Thymus (tissue), 11 donors: ENCODE results near the gene SPHK1. TPM values are rescaled to one million over a fixed set of nuclear protein-coding genes. Genes with fewer than 3 reads are reported as not detected.

Source experiments
- DNase-seq, 9 donors: peaks; one replicate each; pipeline ENCODE4 v3.0.0-alpha.2; 2013; ENCODE audit warnings: low spot score in 9 of 9, low read depth in 6 of 9, missing footprints in 1 of 9
- H3K27ac ChIP-seq, 2 donors: one replicate each; pipeline ENCODE4 v1.5.1; 2013; ENCODE audit warnings: control low read depth in 1 of 2, low read depth in 1 of 2, low read length in 1 of 2, mild to moderate bottlenecking in 1 of 2, moderate library complexity in 1 of 2
- H3K27me3 ChIP-seq, 2 donors: one replicate each; pipeline ENCODE4 v1.5.1; 2013; ENCODE audit warnings: low read length in 1 of 2; ENCODE audit not compliant: control insufficient read depth in 2 of 2, insufficient read depth in 1 of 2
- H3K36me3 ChIP-seq, 2 donors: one replicate each; pipeline ENCODE4 v1.5.1; 2013; ENCODE audit warnings: low read length in 1 of 2, mild to moderate bottlenecking in 1 of 2, moderate library complexity in 1 of 2; ENCODE audit not compliant: control insufficient read depth in 2 of 2, insufficient read depth in 2 of 2
- H3K4me1 ChIP-seq, 2 donors: one replicate each; pipeline ENCODE4 v1.5.1; 2013; ENCODE audit warnings: low read length in 2 of 2; ENCODE audit not compliant: control insufficient read depth in 2 of 2, insufficient read depth in 2 of 2
- H3K4me3 ChIP-seq, 2 donors: one replicate each; pipeline ENCODE4 v1.5.1; 2013; ENCODE audit warnings: low read length in 2 of 2, control low read depth in 1 of 2, mild to moderate bottlenecking in 1 of 2
- H3K9me3 ChIP-seq, 2 donors: one replicate each; pipeline ENCODE4 v1.5.1; 2013; ENCODE audit warnings: low read length in 1 of 2, mild to moderate bottlenecking in 1 of 2; ENCODE audit not compliant: control insufficient read depth in 2 of 2, insufficient read depth in 1 of 2
- WGBS: extraction: QIAGEN DNeasy Blood & Tissue Kit; methylation state at CpG from one replicate; pipeline ENCODE4 v1.1.7; 2013; 5-methylcytosine and 5-hydroxymethylcytosine counted together
- polyA plus RNA-seq: library from polyadenylated mRNA; stranded (reverse); fragments of 200-250 nt; gene quantifications from one replicate; pipeline ENCODE4 v1.2.3, GENCODE V29; 2013
- total RNA-seq: library from RNA; stranded (reverse); fragments of 120-200 nt; gene quantifications from one replicate; pipeline ENCODE4 v1.2.4, GENCODE V29; 2013
- donor health status: healthy.

The SPHK1 gene
- total and polyA plus RNA-seq, 2 donors, result 5.9 to 35.2 TPM

- no peaks in the 10 kb centered on the region for H3K27me3 ChIP-seq
- no peaks in the 10 kb centered on the region for H3K36me3 ChIP-seq
- DNase-seq, result no peak
- peaks cover 0 to 7% of the 10 kb centered on the region in 2 donors for H3K4me1 ChIP-seq
- 93% methylated on average over 7 of the region's 7 CpGs for WGBS
- H3K4me3 ChIP-seq, result no peak overlapping the region
- no peak overlapping the region for H3K27ac ChIP-seq
- H3K9me3 ChIP-seq, result no peaks in the 10 kb centered on the region
Observed at GRCh38 chr17:76369804-76370203, 14.6 kb upstream of the SPHK1 start.

GRCh38 chr17:76370261-76370993 lies 14.0 kb upstream of the SPHK1 start:
- peaks cover 0 to 7% of the 10 kb centered on the region in 2 donors for H3K4me1 ChIP-seq
- no peak for DNase-seq
- H3K9me3 ChIP-seq, result no peaks in the 10 kb centered on the region
- H3K27me3 ChIP-seq, result no peaks in the 10 kb centered on the region
- H3K4me3 ChIP-seq, result no peak overlapping the region
- WGBS, result 88% methylated on average over 11 of the region's 11 CpGs
- H3K36me3 ChIP-seq, result no peaks in the 10 kb centered on the region
- H3K27ac ChIP-seq, result no peak overlapping the region

DNA sequence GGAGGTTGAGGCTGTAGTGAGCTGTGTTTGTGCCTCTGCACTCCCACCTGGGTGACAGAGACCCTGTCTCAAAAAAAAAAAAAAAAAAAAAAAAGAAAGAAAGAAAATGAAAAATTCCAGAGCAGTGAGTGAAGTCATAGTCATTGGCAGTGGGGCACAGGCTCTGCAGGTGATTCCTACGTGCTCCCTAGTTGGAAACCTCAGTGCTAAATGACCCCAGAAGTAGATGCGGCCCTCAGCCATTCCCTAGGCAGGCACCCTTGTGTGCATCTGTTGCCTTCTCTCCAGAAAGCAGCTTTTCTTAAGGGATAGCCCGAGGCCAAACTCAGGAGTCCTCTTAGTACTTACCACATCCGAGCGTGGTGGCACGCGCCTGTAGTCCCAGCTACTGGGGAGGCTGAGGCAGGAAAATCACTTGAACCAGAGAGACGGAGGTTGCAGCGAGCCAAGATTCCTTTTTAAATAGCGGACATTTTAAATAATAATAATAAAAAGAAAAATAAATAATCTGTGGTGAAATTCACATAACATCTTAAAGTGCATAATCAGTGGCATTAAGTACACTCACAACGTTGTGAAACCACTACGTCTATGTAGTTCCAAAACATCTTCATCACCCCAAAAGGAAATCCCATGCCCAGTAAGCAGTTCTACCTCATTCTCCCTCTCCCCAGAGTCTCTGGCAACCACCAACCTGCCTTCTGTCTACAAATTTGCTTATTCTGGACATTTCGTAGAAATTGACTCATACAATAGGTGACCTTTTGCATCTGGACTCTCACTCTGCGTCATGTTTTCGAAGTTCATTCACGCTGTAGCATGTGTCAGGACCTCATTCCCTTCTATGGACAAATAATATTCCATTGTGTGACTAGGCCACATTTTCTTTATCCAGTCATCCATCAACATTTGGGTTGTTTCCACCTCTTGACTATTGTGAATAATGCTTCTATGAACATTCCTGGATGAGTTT lies 12.5 kb upstream of the SPHK1 start:
- no peak for DNase-seq
- Histone ChIP-seq H3K4me3 (no peak overlapping the region), H3K27ac (no peak overlapping the region), H3K27me3 (no peaks in the 10 kb centered on the region), H3K9me3 (no peaks in the 10 kb centered on the region), H3K4me1 (peaks cover 0 to 13% of the 10 kb centered on the region in 2 donors), H3K36me3 (no peaks in the 10 kb centered on the region)
- WGBS, result 97% methylated on average over 16 of the region's 16 CpGs

- no peak overlapping the region for H3K4me3 ChIP-seq
- H3K4me1 ChIP-seq, result peaks cover 0 to 11% of the 10 kb centered on the region in 2 donors
- H3K36me3 ChIP-seq, result no peaks in the 10 kb centered on the region
- H3K27me3 ChIP-seq, result peaks cover 2 to 13% of the 10 kb centered on the region in 2 donors
- no peak for DNase-seq
- H3K27ac ChIP-seq, result no peak overlapping the region
- no peaks in the 10 kb centered on the region for H3K9me3 ChIP-seq
- WGBS, result 80% methylated on average over 8 of the region's 8 CpGs
Observed at GRCh38 chr17:76376318-76377133, 7.9 kb upstream of the SPHK1 start.

- H3K4me3 ChIP-seq, result no peak overlapping the region
- peaks cover 20 to 35% of the 10 kb centered on the region in 2 donors for H3K27me3 ChIP-seq
- peaks cover 0 to 8% of the 10 kb centered on the region in 2 donors for H3K9me3 ChIP-seq
- 45% methylated on average over 5 of the region's 5 CpGs for WGBS
- no peak for DNase-seq
- H3K4me1 ChIP-seq, result peaks cover 7 to 26% of the 10 kb centered on the region in 2 donors
- H3K27ac ChIP-seq, result no peak overlapping the region
- no peaks in the 10 kb centered on the region for H3K36me3 ChIP-seq
Observed at GRCh38 chr17:76378548-76379274, 5.7 kb upstream of the SPHK1 start.

- DNase-seq, result no peak
- Histone ChIP-seq H3K36me3 (no peaks in the 10 kb centered on the region), H3K9me3 (peaks cover 0 to 10% of the 10 kb centered on the region in 2 donors), H3K4me1 (peaks cover 9 to 29% of the 10 kb centered on the region in 2 donors), H3K4me3 (no peak overlapping the region), H3K27me3 (peaks cover 25 to 38% of the 10 kb centered on the region in 2 donors), H3K27ac (no peak overlapping the region)
- 96% methylated on average over 11 of the region's 11 CpGs for WGBS
Observed at GRCh38 chr17:76379275-76379641, 5.2 kb upstream of the SPHK1 start.

GRCh38 chr17:76379646-76380376 lies 4.6 kb upstream of the SPHK1 start:
- no peak overlapping the region for H3K27ac ChIP-seq
- H3K36me3 ChIP-seq, result no peaks in the 10 kb centered on the region
- peaks cover 0 to 10% of the 10 kb centered on the region in 2 donors for H3K9me3 ChIP-seq
- DNase-seq, result no peak
- 96% methylated on average over 21 of the region's 21 CpGs for WGBS
- peaks cover 31 to 43% of the 10 kb centered on the region in 2 donors for H3K27me3 ChIP-seq
- no peak overlapping the region for H3K4me3 ChIP-seq
- peaks cover 12 to 33% of the 10 kb centered on the region in 2 donors for H3K4me1 ChIP-seq
